NCI-H446 treated with DMSO at 0.1 percent for 48 hours (cell line): ENCODE measurements around the gene TXNDC16.
"Not testable (repeated sequence)": the region's sequence is repeated elsewhere in the genome, so short reads cannot be mapped to it uniquely, and the experiment has no call there.

Experiments
- DNase-seq: peaks from one replicate; lab custom pipeline; 2025; lab: John Stamatoyannopoulos, UW

TXNDC16 gene, protein sequence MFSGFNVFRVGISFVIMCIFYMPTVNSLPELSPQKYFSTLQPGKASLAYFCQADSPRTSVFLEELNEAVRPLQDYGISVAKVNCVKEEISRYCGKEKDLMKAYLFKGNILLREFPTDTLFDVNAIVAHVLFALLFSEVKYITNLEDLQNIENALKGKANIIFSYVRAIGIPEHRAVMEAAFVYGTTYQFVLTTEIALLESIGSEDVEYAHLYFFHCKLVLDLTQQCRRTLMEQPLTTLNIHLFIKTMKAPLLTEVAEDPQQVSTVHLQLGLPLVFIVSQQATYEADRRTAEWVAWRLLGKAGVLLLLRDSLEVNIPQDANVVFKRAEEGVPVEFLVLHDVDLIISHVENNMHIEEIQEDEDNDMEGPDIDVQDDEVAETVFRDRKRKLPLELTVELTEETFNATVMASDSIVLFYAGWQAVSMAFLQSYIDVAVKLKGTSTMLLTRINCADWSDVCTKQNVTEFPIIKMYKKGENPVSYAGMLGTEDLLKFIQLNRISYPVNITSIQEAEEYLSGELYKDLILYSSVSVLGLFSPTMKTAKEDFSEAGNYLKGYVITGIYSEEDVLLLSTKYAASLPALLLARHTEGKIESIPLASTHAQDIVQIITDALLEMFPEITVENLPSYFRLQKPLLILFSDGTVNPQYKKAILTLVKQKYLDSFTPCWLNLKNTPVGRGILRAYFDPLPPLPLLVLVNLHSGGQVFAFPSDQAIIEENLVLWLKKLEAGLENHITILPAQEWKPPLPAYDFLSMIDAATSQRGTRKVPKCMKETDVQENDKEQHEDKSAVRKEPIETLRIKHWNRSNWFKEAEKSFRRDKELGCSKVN

DNA sequence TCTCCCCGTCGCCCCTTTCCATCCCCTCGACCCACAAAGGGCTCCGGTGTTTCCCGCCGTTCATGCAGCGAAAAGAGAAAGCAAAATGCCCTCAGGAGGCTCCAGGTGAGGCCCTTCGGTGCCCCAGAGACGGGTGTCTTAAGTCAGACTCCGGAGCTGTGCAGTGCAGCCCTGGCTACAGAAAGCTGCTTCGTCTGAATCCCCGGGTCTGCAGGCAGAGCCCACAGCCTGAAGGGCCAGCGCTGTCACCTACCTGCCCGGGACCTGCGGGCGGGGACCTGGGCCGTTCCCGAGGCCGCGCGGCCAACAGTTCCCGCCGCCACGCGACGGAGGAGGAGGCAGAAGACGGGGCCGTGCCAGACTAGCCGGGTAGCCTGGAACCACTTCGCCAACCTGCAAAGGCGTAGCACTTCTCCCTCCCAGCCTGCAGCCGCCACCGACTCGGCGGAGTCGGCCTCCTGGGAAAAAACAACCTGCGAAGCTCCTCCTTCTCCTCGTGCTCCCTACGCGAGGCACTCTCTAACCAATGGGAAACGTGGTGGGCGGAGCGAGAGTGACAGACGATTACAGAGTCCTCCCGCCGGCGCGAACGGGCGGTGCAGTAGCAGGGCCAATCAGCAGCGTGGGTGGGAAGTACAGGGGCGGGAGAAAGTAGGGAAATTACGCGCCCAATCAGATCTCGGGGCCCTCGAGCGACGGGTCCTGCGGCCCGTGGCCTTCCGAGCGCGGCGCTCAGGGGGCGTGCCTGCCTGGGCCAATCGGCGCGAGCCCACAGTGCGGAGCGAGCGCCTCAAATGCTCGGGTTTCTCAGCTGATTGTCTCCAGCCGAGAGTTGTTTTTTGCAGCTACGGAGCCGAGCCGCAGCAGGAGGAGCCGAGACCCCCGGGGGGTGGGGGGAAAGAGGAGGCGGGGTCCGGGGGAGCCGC lies at the start of gene TXNDC16, which contains the start of gene GPR137C:
TXNDC16 (minus strand) TSS at position 443 of the 926 bp plus-strand sequence. CDS start 8,948 bp downstream, outside the sequence.
GPR137C (plus strand) TSS at position 774 of the 926 bp plus-strand sequence. CDS start 312 bp downstream, outside the sequence.
- DNase-seq = peak; percentile 98

DNA sequence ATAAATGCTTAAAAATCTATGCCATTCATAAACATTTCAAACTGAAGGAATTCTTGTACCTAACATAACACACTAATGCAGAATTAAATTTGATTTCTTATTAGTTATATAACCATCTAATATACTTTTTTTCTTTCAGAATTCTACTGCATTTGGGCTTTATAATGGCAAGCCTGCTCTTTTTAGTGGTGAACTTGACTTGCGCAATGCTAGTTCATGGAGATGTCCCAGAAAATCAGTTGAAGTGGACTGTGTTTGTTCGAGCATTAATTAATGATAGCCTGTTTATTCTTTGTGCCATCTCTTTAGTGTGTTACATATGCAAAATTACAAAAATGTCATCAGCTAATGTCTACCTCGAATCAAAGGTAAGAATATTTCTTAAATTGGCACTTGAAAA lies 47.7 kb upstream of the TXNDC16 start:
- no peak for DNase-seq

DNA sequence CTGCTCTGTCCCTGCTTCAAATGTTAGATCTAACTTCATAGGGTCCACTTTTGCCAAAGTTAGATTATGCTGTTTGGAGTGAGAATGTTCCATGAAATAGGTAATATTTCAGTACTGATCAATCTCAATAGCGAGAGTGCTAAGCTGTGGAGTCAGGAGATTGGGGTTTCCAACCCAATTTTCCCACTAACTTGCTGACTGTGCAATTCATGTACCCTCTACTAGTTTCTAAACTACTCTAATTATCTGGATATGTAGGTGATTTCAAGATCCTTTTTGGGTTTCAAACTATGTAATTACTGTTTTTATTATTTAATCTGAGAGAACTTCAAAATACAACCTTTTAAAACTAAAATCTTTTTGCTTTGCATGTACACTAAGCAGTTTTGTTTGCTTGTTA lies 46.3 kb upstream of the TXNDC16 start:
- no peak for DNase-seq

DNA sequence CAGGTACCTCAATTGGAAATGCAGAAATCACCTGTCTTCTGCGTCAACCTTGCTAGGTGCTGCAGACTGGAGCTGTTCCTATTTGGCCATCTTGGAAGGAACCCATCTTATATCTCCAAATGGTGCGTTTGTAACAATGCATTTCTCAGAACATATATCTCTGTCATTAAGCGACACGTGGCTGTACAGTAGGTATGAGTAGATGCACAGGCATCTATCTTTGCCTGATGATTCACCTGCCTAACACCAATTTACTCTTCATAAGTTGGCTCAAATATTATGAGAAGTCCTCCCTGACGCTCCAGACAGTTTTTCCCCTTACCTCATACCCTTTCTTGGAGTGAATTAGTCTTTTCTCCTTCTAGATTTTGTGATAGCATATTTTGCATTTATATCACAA lies 44.6 kb upstream of the TXNDC16 start:
- no peak for DNase-seq

DNA sequence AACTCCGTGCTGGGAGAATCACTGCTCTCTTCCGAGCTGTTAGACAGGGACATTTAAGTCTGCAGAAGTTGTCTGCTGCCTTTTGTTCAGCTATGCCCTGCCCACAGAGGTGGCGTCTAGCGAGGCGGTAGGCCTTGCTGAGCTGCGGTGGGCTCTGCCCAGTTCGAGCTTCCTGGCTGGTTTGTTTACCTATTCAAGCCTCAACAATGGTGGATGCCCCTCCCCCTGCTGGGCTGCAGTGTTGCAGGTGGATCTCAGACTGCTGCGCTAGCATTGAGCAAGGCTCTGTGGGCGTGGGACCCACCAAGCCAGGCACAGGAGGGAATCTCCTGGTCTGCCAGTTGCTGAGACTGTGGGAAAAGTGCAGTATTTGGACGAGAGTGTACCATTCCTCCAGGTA lies 44.0 kb upstream of the TXNDC16 start:
- DNase-seq = no peak

DNA sequence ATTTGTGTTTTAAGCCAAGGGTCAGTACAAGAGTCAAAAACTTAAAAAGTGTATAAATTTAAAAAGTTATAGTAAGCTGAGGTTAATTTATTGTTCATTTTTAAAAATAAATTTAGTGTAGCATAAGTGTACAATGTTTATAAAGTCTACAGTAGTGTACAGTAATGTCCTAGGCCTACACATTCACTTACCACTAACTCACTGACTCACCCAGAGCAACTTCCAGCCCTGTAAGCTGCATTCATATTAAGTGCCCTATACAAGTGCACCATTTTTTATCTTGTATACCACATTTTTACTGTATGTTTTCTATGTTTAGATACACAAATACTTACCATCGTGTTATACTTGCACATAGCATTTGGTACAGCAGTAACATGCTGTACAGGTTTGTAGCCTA lies 38.0 kb upstream of the TXNDC16 start:
- no peak for DNase-seq

DNA sequence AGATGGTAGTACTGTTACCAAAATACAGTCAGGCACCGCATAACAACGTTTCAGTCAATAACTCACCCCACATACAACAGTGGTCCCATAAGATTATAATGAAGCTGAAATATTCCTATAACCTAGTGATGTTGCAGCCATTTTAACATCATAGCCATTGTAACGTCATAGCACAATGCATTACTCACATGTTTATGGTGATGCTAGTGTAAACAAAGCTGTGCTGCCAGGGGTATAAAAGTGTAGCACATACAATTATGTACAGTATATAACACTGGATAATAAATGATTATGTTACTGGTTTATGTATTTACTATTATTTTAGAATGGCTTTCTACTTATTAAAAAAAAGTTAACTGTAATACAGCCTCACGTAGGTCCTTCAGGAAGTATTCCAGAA lies 37.3 kb upstream of the TXNDC16 start:
- no peak for DNase-seq

DNA sequence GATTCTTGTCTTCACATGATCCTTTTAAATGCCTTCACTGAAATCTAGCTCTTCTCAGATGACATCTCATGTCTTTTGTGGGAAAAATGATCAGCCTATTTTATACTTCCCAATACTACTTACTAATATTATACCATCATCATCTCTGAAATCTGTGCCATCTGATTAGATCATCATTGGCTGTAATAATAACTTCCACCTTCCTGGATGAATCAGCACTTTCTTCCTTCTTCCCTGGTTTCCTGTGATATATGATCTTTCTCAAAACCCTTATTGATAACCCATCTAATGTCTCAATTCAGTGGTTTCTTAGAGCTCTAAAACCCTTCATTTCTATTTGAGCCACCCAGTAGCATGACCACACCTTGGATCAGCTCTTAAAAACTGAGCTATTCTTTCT lies 31.2 kb upstream of the TXNDC16 start:
- no peak for DNase-seq

DNA sequence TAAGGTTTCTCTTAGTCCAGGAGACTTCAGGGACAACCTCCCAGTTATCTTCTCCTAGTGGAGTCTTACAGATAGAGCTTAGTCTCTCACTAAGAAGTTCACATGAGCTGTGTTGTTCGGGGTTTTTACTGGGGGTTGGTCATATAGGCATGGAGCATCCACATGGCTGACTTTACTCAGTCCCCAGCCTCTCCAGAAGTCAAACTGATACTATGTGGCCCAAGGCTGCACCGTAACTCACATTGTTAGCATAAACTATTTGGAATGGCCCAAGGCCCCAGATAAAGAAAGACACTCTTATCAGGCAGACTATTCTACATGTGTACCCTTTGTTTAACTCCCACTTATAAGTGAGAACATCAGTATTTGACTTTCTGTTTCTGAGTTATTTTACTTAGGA lies 23.6 kb upstream of the TXNDC16 start:
- no peak for DNase-seq

DNA sequence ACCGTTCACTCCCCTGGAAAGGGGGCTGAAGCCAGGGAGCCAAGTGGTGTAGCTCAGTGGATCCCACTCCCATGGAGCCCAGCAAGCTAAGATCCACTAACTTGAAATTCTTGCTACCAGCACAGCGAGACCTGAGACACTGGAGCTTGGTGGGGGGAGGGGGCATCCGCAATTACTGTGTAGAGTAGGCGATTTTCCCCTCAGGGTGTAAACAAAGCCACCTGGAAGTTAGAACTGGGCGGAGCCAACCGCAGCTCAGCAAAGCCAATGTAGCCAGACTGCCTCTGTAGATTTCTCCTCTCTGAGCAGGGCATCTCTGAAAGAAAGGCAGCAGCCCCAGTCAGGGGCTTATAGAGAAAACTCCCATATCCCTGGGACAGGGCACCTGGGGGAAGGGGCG lies 16.1 kb upstream of the TXNDC16 start:
- DNase-seq = not testable (repeated sequence)

DNA sequence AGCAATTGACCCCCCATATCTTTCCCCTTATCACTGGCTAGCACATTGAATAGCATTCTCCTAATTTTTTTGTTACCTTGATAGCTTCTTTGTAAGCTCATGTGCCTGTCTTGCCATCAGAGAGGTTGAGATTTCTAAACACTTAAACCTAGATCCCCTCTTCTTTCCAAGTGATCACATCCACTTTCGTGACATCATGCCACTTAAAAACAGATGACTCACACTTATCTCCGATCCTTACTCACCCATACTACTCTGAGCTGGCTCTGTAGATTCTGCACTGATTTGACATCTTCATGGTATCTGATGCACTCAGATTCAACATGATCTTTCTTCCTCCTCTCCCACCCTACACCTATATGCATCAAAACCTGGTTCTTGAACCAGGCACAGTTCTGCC lies 10.8 kb upstream of the TXNDC16 start:
- DNase-seq = no peak

DNA sequence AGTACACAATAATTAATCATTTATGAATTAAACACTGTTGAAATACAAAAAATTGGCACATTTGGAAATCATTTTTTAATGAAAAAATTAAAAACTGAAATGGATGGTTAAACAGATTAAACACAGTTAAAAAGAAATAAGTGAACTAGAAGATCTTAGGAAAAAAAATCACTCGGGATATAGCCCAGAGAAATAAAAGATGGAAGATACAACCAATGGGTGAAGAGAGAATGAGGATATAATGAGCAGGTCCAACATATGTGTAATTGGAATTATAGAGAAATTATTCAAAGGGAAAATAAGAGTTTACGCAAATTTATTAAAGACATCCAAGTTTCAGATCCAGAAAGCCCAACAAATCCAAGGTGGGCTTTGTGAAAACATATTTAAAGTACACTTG lies 6.4 kb upstream of the TXNDC16 start:
- DNase-seq = no peak

DNA sequence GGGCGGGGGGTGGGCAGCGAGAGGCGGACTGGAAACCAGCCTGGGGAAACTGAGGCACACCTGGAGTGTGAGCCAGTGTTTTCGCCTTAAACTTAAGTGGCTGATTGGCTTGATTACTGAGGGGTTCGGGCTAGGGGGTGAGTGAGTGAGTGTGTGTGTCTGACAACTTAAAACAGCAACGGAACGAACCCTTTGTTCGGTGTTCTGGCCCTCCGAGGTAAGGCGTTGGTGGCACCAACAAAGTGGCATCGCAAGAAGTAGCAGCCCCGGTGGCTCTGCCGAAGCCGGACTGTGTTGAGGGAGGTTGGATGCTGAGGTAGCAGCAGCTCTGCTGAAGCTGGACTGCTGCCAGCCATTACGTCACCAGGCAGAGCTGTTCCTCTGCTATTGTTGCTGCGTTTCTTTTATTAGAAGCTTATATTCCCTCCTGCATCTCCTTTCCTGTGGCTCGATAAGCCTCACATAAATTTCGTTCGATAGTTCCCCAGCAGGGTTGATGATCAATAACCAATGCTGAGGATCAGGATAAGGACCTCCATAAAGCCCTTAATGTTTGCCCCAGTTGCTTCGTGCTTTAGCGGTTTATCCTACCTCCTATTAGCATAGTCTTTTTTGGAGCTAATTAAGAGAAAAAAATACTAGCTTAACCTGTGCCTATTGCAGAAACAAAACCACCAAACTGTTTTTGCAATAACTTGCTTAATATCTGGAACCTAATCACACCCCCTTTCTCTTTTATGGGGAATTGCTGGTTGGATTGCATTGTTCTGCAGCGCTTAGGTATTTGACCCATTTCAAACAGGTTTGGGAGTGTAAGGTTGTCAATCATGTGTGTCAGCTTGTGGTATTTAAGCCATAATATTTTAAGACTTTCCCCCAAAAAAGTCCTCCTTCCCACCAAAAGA lies 1.6 kb upstream of the TXNDC16 start:
- peak; percentile 73 for DNase-seq

DNA sequence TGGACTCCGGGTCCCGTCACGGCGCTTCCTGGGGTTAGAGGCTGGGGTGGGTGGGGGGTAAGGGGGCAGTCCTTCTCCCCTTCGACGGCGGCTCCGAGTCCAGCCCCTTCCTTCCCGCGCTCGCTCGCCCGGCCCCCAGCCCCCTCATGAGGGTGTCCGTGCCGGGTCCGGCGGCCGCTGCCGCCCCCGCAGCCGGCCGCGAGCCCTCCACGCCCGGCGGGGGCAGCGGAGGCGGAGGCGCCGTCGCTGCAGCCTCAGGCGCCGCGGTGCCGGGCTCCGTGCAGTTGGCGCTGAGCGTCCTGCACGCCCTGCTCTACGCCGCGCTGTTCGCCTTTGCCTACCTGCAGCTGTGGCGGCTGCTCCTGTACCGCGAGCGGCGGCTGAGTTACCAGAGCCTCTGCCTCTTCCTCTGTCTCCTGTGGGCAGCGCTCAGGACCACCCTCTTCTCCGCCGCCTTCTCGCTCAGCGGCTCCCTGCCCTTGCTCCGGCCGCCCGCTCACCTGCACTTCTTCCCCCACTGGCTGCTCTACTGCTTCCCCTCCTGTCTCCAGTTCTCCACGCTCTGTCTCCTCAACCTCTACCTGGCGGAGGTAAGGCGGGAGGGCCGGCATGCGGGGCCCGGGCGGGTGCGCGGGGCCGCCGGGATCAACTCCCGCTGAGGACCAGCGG lies 831 bp upstream of the TXNDC16 start:
- no peak for DNase-seq

DNA sequence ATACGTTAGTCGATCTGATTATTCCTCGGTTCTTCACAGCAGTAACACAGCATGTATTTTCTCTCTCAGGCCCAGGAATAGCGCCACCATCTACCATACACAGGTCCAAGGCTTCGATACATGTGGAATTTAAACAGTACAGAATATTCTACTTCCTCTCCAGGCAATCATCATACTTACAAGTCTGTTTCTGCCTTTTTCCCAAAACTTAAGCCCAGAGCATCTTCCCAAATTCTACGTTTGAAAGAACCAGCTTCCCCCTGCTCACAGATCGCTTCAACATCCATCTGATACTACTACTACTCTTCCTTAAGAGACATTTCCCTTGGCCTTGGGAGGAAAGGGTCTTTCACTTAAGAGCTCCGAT lies 626 bp downstream of the TXNDC16 start:
- no peak for DNase-seq

DNA sequence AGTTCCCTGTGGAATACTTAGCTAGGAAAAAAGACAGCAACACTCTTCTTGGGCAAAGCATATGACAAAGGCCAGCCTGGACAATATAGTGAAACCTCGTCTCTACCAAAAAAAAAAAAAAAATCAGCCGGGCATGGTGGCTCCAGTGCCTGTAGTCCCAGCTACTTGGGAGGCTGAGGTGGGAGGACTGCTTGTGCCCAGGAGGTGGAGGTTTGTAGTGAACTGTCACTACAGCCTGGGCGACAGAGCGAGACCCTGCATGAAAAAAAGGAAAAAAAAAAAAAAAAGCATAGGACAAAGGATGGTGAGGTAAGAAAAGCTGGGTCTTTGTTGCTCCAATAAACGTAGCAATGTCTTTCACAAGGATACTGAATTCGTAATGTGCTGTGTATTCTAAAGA lies 1.1 kb downstream of the TXNDC16 start:
- no peak for DNase-seq

DNA sequence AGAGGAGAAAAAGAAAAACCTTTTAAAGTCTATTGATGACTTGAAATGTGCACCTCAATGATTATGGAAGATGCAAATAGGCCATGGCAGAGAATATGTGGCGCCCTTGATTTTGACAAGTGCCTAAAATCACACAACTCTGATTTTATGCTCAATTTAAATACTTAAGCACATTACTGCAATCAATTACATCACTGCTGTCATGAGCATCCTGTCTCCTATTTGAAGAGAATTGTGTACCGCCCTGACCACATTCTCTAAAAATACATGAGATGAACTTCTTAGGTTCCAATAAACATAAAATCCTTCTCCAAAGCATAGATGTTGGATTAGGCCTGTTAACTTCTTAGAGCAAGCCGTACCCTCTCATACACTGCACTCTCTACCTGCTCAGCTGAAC lies 1.6 kb downstream of the TXNDC16 start:
- DNase-seq = no peak

DNA sequence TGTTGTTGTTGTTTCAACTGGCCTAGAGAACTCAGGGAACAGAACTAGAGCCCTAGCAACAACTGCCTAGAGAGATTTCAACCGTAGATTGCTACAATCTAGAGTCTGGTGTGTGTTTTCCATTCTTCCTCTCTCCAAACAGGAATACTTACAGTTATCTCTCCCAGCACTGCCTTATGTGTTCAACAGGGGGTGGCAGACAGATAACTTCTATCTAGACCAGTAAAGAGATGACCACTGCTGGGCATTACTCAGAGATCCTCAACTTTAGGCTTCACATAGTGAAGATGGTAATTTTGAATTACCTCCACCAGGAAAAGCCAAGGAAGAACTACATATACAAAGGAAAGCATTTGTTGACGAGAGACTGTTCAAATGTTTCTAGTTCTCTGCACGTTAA lies 4.8 kb downstream of the TXNDC16 start:
- no peak for DNase-seq

DNA sequence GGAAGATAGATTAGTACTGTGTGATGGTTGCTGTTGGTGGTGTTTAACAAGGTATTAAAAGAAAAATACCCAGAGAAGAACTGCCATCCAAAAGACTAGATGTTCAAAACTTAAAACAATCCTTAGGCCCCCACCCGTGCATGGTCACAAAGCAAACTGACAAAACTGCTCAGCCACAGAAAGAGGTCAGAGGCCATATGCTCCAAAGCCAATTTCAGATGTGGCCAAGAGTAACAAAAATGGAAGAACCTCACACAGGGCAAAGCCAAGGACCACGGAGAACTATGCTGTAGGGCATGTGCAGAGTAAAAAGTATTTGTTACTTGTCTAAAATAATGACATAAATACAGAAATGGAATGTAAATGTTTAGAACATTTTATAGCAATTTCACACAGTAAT lies 5.3 kb downstream of the TXNDC16 start:
- DNase-seq = no peak

DNA sequence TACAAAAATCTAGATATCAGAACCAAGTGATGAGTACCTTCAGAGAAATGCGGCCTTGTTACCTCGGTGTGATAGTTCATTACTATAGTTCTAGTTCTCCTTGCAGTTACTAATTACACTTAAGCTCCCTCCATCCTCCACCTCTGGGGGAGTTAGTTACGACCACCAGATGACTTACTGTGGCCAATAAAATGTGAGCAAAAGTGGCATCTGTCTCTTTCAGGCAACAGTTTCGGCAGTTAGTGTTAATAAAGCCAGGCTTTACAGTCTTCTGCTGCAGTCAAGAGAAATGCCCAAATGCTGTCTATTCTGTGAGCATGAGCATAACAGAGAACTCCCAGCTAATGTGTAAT lies 6.0 kb downstream of the TXNDC16 start:
- DNase-seq = no peak
